IMR-90 (cell line): ENCODE data around the gene TCTA. TPM values are rescaled to one million over a fixed set of nuclear protein-coding genes. Genes with fewer than 3 reads are reported as not detected.

Experiments used
- ATAC-seq: fragments of 200-7000 bp; cut with Tn5 transposase; 2 replicates; pipeline ENCODE4 v1.9.1; 2020; ENCODE audit warnings: low read depth, mild to moderate bottlenecking, moderate library complexity
- BruUV-seq: library from RNA; stranded (reverse); fragments of 400-500 nt; replicated peaks from 2 replicates; lab custom pipeline; 2021; lab: Mats Ljungman, UMichigan
- CTCF ChIA-PET: fragments of 300-600 bp; formaldehyde crosslinking; extraction: SDS; loops from one replicate; lab custom pipeline; 2021; ENCODE audit warnings: antibody characterized with exemption; lab: Yijun Ruan, JAX
- POLR2A ChIA-PET: fragments of 300-600 bp; sonication (Branson Sonifier 250); formaldehyde crosslinking; loops from one replicate; lab custom pipeline; 2022; ENCODE audit warnings: antibody characterized with exemption; ENCODE audit not compliant: unreplicated experiment; lab: Charles Lee
- DNase-seq: peaks from one replicate; pipeline ENCODE4 v3.0.0; 2013
- H2AFZ ChIP-seq: replicated peaks from 2 replicates; pipeline ENCODE3; 2013; ENCODE audit warnings: low read length, mild to moderate bottlenecking; ENCODE audit not compliant: poor library complexity
- H2AK5ac ChIP-seq: 2 replicates; pipeline ENCODE4 v1.6.1; 2013; ENCODE audit warnings: low read depth, low read length, inconsistent platforms
- H2AK9ac ChIP-seq: replicated peaks from 2 replicates; pipeline ENCODE3; 2013; ENCODE audit warnings: mild to moderate bottlenecking, low read depth, low read length, moderate library complexity; ENCODE audit not compliant: poor library complexity
- H2BK120ac ChIP-seq: 2 replicates; pipeline ENCODE4 v1.6.1; 2013; ENCODE audit warnings: low read depth, low read length, inconsistent platforms
- H2BK15ac ChIP-seq: 3 replicates; pipeline ENCODE4 v1.6.1; 2013; ENCODE audit warnings: low read depth, low read length, inconsistent platforms
- H2BK20ac ChIP-seq: 2 replicates; pipeline ENCODE4 v1.6.1; 2013; ENCODE audit warnings: low read depth, mild to moderate bottlenecking, inconsistent platforms, low read length, moderate library complexity
- H2BK5ac ChIP-seq: 2 replicates; pipeline ENCODE4 v1.6.1; 2013; ENCODE audit warnings: mild to moderate bottlenecking, low read depth, low read length, inconsistent platforms; ENCODE audit not compliant: poor library complexity, severe bottlenecking
- H3K14ac ChIP-seq: replicated peaks from 2 replicates; pipeline ENCODE4 v1.6.1; 2013; ENCODE audit warnings: low read depth, low read length, inconsistent platforms
- H3K18ac ChIP-seq: 2 replicates; pipeline ENCODE4 v1.6.1; 2013; ENCODE audit warnings: low read depth, low read length, control low read depth
- H3K23ac ChIP-seq: 2 replicates; pipeline ENCODE4 v1.6.1; 2013; ENCODE audit warnings: low read depth, low read length, inconsistent platforms
- H3K27ac ChIP-seq: 2 replicates; pipeline ENCODE4 v1.5.1; 2013; ENCODE audit warnings: mild to moderate bottlenecking, control low read depth, low read length; ENCODE audit not compliant: insufficient read depth
- H3K27me3 ChIP-seq: 2 replicates; pipeline ENCODE4 v1.6.1; 2013; ENCODE audit warnings: low read length; ENCODE audit not compliant: control insufficient read depth, insufficient read depth
- H3K36me3 ChIP-seq: 2 replicates; pipeline ENCODE4 v1.6.1; 2013; ENCODE audit warnings: low read length, mixed read lengths; ENCODE audit not compliant: control insufficient read depth, insufficient read depth
- H3K4ac ChIP-seq: 2 replicates; pipeline ENCODE4 v1.6.1; 2013; ENCODE audit warnings: low read depth, low read length, inconsistent platforms
- H3K4me1 ChIP-seq: 2 replicates; pipeline ENCODE4 v1.6.1; 2013; ENCODE audit warnings: low read length, mixed read lengths; ENCODE audit not compliant: control insufficient read depth, insufficient read depth
- H3K4me2 ChIP-seq: 2 replicates; pipeline ENCODE4 v1.6.1; 2013; ENCODE audit warnings: low read depth, mild to moderate bottlenecking, control low read depth, low read length, moderate library complexity
- H3K4me3 ChIP-seq: 2 replicates; pipeline ENCODE4 v1.5.1; 2013; ENCODE audit warnings: low read depth, mild to moderate bottlenecking, control low read depth, low read length, moderate library complexity; ENCODE audit not compliant: insufficient read depth
- H3K56ac ChIP-seq: 2 replicates; pipeline ENCODE4 v1.6.1; 2013; ENCODE audit warnings: low read length, inconsistent platforms; ENCODE audit not compliant: insufficient read depth; ENCODE audit errors: extremely low read depth
- H3K79me1 ChIP-seq, 2 experiments: 2 replicates each; pipeline ENCODE4 v1.6.1; 2013; ENCODE audit warnings: low read length in 2 of 2, inconsistent platforms in 1 of 2, low read depth in 1 of 2
- H3K9ac ChIP-seq: 2 replicates; pipeline ENCODE4 v1.6.1; 2013; ENCODE audit warnings: low read depth, low read length, control low read depth
- H3K9me1 ChIP-seq: 2 replicates; pipeline ENCODE4 v1.6.1; 2013; ENCODE audit warnings: low read length, inconsistent platforms; ENCODE audit not compliant: insufficient read depth
- H3K9me3 ChIP-seq: 2 replicates; pipeline ENCODE4 v1.6.1; 2013; ENCODE audit warnings: low read length; ENCODE audit not compliant: control insufficient read depth, insufficient read depth
- H4K20me1 ChIP-seq: 2 replicates; pipeline ENCODE4 v1.6.1; 2013; ENCODE audit warnings: low read length, inconsistent platforms; ENCODE audit not compliant: insufficient read depth
- H4K5ac ChIP-seq: 2 replicates; pipeline ENCODE4 v1.6.1; 2013; ENCODE audit warnings: mild to moderate bottlenecking, low read depth, low read length, control low read depth
- H4K8ac ChIP-seq, 2 experiments: 2 replicates each; pipeline ENCODE4 v1.6.1; 2013; ENCODE audit warnings: low read depth in 2 of 2, low read length in 2 of 2, control low read depth in 1 of 2, inconsistent platforms in 1 of 2
- H4K91ac ChIP-seq: 2 replicates; pipeline ENCODE4 v1.6.1; 2013; ENCODE audit warnings: low read depth, low read length, inconsistent platforms; ENCODE audit not compliant: insufficient read depth
- CEBPB ChIP-seq: IDR thresholded peaks from 2 replicates; pipeline ENCODE4 v1.6.1; 2012; ENCODE audit warnings: low read depth, low read length, improper control_type of control experiment
- CHD1 ChIP-seq: IDR thresholded peaks from 2 replicates; pipeline ENCODE4 v1.6.1; 2012; ENCODE audit warnings: low read depth, low read length, improper control_type of control experiment
- CTCF ChIP-seq: conservative IDR thresholded peaks from 2 replicates; pipeline ENCODE4 v1.5.1; 2012; ENCODE audit warnings: mild to moderate bottlenecking, low read depth, low read length, improper control_type of control experiment
- FOS ChIP-seq: fragments of 150-350 bp; IDR thresholded peaks from 2 replicates; pipeline ENCODE4 v1.6.1; 2016; ENCODE audit warnings: low read depth, low read length
- MXI1 ChIP-seq: IDR thresholded peaks from 2 replicates; pipeline ENCODE4 v1.6.1; 2012; ENCODE audit warnings: low read depth, mild to moderate bottlenecking, low read length, moderate library complexity, borderline replicate concordance
- NFE2L2 ChIP-seq: fragments of 150-350 bp; IDR thresholded peaks from 2 replicates; pipeline ENCODE4 v1.6.1; 2016; ENCODE audit warnings: low read depth, mild to moderate bottlenecking, low read length
- RAD21 ChIP-seq: IDR thresholded peaks from 2 replicates; pipeline ENCODE4 v1.6.1; 2012; ENCODE audit warnings: low read length, improper control_type of control experiment
- RFX5 ChIP-seq: IDR thresholded peaks from 2 replicates; pipeline ENCODE4 v1.8.0; 2012; ENCODE audit warnings: low read depth, mild to moderate bottlenecking, low read length, moderate library complexity
- SMC3 ChIP-seq: fragments of 150-350 bp; IDR thresholded peaks from 2 replicates; pipeline ENCODE4 v1.6.1; 2016; ENCODE audit warnings: low read depth, mild to moderate bottlenecking, antibody characterized with exemption, low read length, moderate library complexity
- WGBS, 2 experiments: methylation state at CpG; one replicate each; pipeline versions ENCODE4 v1.1.5 to v1.1.7; 2013; ENCODE audit warnings: missing lambda C conversion rate in 2 of 2; ENCODE audit not compliant: insufficient read length in 1 of 2; ENCODE audit errors: extremely low coverage in 2 of 2; 5-methylcytosine and 5-hydroxymethylcytosine counted together
- dilution Hi-C: fragments of 300-500 bp; cut with HindIII; formaldehyde crosslinking; loops from one replicate; pipeline ENCODE4 v1.14.3; 2018; ENCODE audit warnings: low sequenced_read_pairs; ENCODE audit not compliant: unreplicated experiment
- in situ Hi-C: fragments of 300-500 bp; cut with MboI; formaldehyde crosslinking; loops from 3 replicates; pipeline ENCODE4 v1.14.3; 2019; ENCODE audit warnings: low sequenced_read_pairs, inconsistent platforms, mixed read lengths
- intact Hi-C: fragments of 100-400 bp; cut with micrococcal nuclease; formaldehyde crosslinking; loops from 2 replicates; pipeline ENCODE4 v1.10.0; 2022
- polyA plus RNA-seq, 3 experiments: library from polyadenylated mRNA; depleted of rRNA; stranded (reverse); fragments of >200 nt; gene quantifications; 2 replicates each; pipeline ENCODE4 v1.2.3, GENCODE V29; 2012; ENCODE audit warnings: low replicate concordance in 1 of 3
- total RNA-seq: library from RNA; depleted of rRNA; stranded (reverse); fragments of >200 nt; gene quantifications from 2 replicates; pipeline ENCODE4 v1.2.3, GENCODE V29; 2012
- TF ChIP-seq, protein P1 (sequence below): fragments of 150-350 bp; IDR thresholded peaks from 2 replicates; pipeline ENCODE4 v1.6.1; 2016; ENCODE audit warnings: low read depth, mild to moderate bottlenecking, low read length, moderate library complexity, borderline replicate concordance
- TF ChIP-seq, protein P2 (sequence below): fragments of 150-350 bp; IDR thresholded peaks from 2 replicates; pipeline ENCODE4 v1.6.1; 2017; ENCODE audit warnings: mild to moderate bottlenecking, antibody characterized with exemption, low read length, low read depth

Gene TCTA
- total and polyA plus RNA-seq, 2 of the 4 experiments (the other 2 are of a cell fraction), result 15.1 to 46.6 TPM

GRCh38 chr3:49428752-49429080, 16.5 kb downstream of the TCTA start:
- no peak for TF ChIP-seq MXI1
- TF ChIP-seq, protein P1, sequence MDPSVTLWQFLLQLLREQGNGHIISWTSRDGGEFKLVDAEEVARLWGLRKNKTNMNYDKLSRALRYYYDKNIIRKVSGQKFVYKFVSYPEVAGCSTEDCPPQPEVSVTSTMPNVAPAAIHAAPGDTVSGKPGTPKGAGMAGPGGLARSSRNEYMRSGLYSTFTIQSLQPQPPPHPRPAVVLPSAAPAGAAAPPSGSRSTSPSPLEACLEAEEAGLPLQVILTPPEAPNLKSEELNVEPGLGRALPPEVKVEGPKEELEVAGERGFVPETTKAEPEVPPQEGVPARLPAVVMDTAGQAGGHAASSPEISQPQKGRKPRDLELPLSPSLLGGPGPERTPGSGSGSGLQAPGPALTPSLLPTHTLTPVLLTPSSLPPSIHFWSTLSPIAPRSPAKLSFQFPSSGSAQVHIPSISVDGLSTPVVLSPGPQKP, result no peak
- TF ChIP-seq FOS, result no peak
- no peak for TF ChIP-seq RFX5
- TF ChIP-seq CTCF, result no peak
- TF ChIP-seq RAD21, result no peak
- TF ChIP-seq SMC3, result no peak
- no peak for TF ChIP-seq CHD1
- TF ChIP-seq NFE2L2, result no peak
- TF ChIP-seq, protein P2, sequence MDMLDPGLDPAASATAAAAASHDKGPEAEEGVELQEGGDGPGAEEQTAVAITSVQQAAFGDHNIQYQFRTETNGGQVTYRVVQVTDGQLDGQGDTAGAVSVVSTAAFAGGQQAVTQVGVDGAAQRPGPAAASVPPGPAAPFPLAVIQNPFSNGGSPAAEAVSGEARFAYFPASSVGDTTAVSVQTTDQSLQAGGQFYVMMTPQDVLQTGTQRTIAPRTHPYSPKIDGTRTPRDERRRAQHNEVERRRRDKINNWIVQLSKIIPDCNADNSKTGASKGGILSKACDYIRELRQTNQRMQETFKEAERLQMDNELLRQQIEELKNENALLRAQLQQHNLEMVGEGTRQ, result no peak
- TF ChIP-seq CEBPB, result no peak
- BruUV-seq, result no TSS peak
- H3K9me3 ChIP-seq, result no peaks in the 10 kb centered on the region
- no peak overlapping the region for H3K18ac ChIP-seq
- ATAC-seq (peak; percentile 4), DNase-seq (no peak)
- intact Hi-C loops (no loop called here), dilution Hi-C loops (no loop called here), in situ Hi-C loops (loop anchor here (25.0 kb wide), 1 partner anchor 266 kb away; the partner anchor contains the start of genes CCDC71 and KLHDC8B)
- H4K5ac ChIP-seq, result peak overlapping the region; percentile 54
- no peaks in the 10 kb centered on the region for H4K20me1 ChIP-seq
- H2AFZ ChIP-seq, result peak overlapping the region; percentile 100
- peaks cover 12% of the 10 kb centered on the region for H3K36me3 ChIP-seq
- H3K23ac ChIP-seq, result peak overlapping the region; percentile 83; the same call in 1 of the 2 replicates
- H3K27ac ChIP-seq, result peak overlapping the region; percentile 51; the same call in 1 of the 2 replicates
- peak overlapping the region; percentile 58; the same call in 1 of the 2 replicates for H2BK120ac ChIP-seq
- H3K9ac ChIP-seq, result peak overlapping the region; percentile 59
- H2BK20ac ChIP-seq, result no peak overlapping the region
- peak overlapping the region; percentile 81 for H4K91ac ChIP-seq
- peak overlapping the region; percentile 98 for H2AK9ac ChIP-seq
- H3K9me1 ChIP-seq, result peaks cover 5% of the 10 kb centered on the region; the same call in 1 of the 2 replicates
- 0 out of 3 replicates have a peak overlapping the region, but pooled peaks have one; percentile 6 for H2BK15ac ChIP-seq
- H3K4me3 ChIP-seq, result peak overlapping the region; percentile 51
- peak overlapping the region; percentile 90 for H3K4ac ChIP-seq
- peak overlapping the region; percentile 93; the same call in 1 of the 2 replicates for H2AK5ac ChIP-seq
- POLR2A ChIA-PET, result interaction anchor here (0.7 to 1.4 kb wide), 4 partner anchors 40 to 420 kb away, joined by 4 to 8 read pairs (median 6); partner anchors contain the start of genes GPX1 and USP4
- H4K8ac ChIP-seq, result peak overlapping the region; percentile 85 to 100
- CTCF ChIA-PET, result interaction anchor here (1.0 kb wide), 1 partner anchor 78 kb away, joined by 3 read pairs; no protein-coding TSS in a partner anchor
- peak overlapping the region; percentile 89 for H3K14ac ChIP-seq
- H3K56ac ChIP-seq, result peak overlapping the region; percentile 74; the same call in 1 of the 2 replicates
- no CpG with 5 or more reads among the region's 9 CpGs for WGBS, 2 experiments
- no peaks in the 10 kb centered on the region for H3K4me1 ChIP-seq
- peaks cover 3 to 16% of the 10 kb centered on the region in 2 experiments; a peak in 3 of 4 replicates for H3K79me1 ChIP-seq
- peak overlapping the region; percentile 94 for H3K4me2 ChIP-seq
- H3K27me3 ChIP-seq, result no peaks in the 10 kb centered on the region
- peak overlapping the region; percentile 77 for H2BK5ac ChIP-seq
